Activated naive CD4-positive, alpha-beta T cell treated with anti-CD3 and anti-CD28 coated beads, Interleukin-2, amount 50 U/mL, for 16 hours (primary cell): ENCODE measurements around the gene CHMP4A.
A peak's percentile ranks its signal among the peaks of the same experiment; 100 is the strongest.

Source experiments
- DNase-seq: peaks from one replicate; pipeline ENCODE4 v3.0.0-alpha.2; 2020

The CHMP4A gene, protein sequence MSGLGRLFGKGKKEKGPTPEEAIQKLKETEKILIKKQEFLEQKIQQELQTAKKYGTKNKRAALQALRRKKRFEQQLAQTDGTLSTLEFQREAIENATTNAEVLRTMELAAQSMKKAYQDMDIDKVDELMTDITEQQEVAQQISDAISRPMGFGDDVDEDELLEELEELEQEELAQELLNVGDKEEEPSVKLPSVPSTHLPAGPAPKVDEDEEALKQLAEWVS

DNA sequence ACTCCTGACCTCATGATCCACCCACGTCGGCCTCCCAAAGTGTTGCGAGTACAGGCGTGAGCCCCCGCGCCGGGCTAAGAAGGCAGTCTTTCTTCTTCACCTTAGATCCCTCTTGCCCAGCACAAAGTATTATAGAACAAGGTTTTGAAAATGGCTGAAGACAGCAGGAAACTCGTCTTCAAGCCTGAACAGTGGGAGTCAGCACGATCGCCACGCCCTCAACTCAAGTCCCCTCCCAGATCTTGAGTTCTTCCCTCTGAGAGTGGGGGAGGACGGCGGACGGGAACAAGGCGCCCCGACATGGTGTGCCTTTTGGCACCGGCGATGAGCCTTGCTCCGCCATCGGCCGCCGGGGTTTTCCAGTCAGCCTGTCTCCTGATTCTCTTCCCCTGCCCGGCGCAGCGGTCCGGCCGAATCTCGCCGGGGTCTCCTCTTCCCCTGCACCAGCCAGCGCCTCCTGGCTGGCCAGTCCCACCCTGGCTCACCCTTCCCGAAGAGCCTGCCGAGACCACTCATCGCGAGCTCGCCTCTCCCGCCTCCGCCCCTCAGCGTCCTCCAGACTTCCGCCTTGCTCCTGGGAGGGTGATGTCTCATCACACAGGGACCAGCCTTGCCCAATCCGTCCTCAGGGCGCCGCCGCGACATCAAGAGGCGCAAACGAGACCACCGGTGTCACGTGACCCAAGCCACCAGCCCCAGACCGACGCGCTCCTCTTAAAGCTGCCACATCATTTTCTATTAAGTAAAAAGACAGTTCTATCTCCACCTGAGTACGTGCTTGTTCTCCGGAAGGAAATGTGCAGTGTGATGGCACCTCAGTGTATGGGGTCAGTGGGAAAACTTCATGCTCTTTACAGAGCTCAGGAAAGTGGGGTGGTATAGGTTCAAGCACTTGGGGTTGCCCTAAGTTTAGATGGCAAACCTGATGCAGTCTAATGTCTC is at the start of gene CHMP4A:
TSS of gene CHMP4A (minus strand) at position 565 of the 942 bp plus-strand sequence. CDS start at position 516, 49 bp downstream.
- peak; percentile 96 for DNase-seq

DNA sequence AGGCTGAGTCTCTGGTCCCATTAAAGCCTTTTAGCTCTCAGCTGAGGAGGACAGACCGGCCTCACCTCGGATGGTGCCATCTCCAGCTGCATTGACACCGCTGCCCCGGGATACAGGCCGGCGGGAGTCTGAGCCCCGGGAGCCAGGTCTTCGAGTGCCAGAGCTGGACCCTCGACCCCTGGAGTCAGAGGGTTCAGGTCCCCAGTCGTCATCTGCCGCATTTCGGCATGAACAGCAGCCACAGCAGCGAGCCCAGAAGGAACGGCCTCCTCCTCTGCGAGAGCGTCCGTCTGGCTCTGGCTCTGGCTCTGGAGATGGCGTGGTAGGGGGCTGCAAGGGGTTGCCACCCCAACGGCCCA is 48.7 kb upstream of the CHMP4A start:
- no peak for DNase-seq

DNA sequence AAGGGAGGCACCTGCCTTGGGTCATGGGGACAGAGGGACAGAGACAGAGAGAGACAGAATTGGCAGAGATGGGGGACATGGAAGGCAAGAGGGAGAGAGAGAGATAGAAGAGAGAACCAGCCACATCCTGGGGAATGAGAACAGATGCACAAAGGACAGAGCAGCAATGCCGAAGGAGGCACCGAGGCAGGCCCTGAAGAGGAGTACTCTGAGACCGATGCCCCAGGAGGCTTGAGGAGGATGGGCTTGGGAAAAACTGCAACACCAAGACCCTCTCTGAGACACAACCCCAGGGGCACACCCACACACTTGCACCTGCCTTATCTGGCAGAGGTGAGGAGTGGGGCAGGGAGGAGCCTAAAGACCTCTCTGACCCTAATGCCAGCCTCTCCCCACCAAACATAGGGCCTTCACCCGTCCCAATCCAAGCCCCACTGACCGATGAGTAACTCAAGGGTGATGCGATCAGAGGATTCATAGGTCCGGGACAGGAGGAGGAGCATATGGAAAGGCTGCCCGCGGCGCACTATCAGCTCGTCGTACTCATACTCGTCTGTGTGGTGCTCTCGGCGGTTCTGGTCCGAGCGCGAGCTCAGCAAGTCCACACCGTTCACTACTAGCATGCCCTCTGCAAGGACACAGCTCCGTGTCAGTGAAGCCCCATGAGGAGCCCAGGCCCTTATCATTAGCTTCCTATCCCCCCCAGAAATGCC is 48.1 kb upstream of the CHMP4A start:
- DNase-seq: no peak

DNA sequence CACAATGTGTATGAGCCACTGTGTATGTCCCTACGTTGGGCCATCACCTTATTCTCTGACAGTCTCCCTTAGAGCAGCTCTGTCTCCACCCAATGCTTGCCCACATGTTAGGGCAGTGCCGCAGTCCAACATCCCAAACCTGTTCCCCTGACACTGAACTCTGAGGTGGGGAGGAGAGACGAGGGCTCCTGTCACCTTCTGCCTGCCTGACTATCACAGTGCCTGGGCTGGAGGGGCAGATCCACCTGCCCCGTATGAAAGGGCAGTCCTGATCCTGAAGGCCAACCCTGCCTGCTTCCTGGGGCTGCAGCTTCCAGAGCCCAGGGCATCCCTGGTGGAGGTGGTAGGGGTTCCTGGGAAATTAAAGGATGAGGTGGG is 47.5 kb upstream of the CHMP4A start:
- no peak for DNase-seq

DNA sequence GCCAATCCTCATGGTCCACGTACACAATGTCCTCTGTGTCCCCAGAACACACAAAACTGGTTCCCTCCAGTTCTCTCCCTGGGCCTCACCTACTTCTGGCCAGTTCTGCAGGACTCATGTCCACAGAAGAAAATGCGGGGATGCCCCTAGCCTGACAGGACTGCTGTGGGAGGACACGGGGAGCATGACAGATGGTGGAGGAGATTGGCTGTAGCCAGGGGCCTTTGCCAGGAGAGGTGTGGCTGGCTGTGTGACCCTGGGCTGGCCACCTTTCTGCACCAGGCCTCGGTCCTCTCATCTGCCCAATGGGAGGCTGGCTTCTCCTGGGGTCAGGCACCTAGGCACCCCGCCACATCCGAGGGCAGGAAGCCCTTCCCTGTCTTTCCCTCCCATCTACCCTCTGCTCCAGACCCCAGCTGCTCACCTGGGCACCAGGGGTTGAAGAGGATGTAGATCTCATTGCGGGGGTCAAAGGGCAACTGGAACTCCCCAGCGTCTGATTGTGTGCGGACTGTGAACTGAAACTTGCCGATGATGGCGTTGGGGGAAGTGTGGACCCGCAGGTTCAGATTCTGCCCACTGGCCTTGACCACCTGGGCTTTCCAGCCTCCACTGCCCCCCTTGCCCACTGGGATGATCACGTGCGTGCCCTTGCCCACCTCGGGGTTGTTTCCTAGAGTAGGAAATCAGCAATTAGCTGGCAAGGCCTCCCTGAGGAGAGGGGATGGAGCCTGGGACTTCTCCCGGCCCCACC is 46.9 kb upstream of the CHMP4A start:
- no peak for DNase-seq

DNA sequence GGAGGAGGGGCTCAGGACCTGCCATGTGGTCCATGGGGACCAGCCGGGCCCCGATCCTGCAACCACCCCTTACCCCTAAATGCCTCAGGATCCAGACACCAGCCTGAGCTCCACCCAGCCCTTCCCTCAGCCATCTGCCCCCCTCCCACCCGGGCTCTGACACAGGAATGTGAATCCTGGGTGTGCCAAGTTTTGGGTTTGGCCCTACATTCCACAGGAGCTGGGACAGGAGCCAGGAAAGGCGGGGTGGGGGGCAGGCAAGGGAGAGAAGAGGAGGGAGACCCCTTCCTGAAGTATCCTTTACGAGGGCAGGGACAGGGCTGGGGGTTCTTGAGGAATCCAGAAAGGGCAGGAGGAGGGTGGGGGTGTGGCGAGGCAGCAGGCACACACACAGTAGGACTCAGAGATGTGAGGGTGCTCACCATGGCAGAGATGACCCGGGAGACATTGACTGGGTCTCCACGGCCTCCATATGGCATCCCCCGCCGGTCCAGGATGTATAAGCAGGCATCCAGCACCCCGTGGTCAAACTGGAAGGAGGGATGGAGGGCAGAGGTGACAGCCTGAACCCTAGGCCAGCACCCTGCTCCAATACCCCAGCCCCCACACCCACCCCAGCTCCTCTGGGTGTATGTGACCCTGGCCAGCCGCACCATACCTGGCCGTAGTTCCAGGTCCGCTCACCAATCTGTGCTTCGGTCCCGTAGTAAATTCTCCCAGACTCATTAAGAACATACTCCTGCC is 46.2 kb upstream of the CHMP4A start:
- no peak for DNase-seq

DNA sequence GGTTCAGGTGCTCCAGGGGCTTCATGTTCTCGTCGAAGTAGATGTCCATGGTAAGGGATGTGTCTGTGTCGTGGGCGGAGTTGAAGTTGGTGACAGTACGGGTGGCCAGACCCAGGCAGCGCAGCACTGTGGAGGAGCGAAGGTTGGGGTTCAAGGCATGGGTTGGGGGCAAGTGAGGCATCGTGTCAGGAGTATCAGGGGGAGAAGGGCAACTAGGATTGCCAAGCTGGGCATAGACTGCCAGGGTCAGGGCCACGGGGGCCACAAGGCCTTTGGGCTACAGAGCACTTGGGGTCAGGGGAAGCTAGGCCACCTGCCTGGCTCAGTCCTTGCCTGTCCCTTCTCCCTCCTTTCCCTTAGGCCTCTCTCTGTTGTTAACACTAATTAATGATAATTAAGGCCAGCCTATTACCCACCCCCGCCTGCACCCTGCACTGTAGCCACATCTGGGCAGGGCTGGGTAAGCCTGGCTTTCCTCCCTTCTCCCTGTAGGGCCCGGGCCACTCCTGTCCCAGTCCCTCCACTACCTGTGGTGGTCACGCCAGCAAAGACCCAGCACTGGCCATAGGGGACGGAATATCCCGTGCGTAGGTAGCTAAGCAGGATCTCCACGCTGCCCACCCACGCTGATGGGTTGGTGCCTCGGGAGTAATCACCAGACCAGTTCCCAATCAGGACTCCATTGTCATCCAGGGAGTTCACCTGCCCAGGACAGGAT is 45.4 kb upstream of the CHMP4A start:
- no peak for DNase-seq

DNA sequence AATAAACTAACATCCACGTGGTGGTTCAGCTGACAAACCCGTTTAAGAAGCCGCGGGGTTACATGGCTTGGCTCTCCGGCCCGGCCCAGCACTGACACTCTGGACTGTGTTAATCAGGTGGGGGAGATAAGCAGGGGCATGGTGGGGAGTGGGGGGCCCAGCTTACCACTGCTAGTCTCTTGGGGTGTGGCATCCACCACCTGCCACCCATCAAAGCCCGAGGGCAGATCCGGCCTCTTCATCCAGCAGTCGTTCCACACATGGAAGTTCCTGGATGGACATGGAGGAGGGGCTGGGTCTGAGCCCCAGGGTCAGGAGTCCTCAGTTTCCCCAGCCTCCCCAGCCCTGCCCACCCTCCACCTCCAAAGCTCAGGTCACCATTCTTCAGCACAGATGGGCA is 44.8 kb upstream of the CHMP4A start:
- no peak for DNase-seq

DNA sequence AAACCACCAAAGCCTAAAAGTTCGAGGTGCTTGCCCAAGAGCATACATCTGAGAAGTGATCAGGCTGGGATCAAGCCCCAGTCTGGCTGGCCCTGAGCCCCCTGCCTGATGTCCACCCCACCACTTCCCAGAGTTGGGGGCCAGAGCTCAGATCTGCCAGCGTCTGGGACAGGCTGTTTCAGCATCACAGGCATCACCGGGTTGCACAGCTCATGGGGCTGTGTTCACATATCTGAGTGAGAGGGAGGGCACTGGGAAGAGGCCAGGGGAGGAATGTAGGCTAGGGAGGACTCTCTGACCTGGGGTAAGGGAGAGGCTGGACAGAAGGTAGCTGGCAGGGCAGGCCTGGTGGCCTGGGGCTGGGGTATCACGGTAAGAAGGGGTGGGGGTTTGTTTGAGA is 43.7 kb upstream of the CHMP4A start:
- DNase-seq: no peak

DNA sequence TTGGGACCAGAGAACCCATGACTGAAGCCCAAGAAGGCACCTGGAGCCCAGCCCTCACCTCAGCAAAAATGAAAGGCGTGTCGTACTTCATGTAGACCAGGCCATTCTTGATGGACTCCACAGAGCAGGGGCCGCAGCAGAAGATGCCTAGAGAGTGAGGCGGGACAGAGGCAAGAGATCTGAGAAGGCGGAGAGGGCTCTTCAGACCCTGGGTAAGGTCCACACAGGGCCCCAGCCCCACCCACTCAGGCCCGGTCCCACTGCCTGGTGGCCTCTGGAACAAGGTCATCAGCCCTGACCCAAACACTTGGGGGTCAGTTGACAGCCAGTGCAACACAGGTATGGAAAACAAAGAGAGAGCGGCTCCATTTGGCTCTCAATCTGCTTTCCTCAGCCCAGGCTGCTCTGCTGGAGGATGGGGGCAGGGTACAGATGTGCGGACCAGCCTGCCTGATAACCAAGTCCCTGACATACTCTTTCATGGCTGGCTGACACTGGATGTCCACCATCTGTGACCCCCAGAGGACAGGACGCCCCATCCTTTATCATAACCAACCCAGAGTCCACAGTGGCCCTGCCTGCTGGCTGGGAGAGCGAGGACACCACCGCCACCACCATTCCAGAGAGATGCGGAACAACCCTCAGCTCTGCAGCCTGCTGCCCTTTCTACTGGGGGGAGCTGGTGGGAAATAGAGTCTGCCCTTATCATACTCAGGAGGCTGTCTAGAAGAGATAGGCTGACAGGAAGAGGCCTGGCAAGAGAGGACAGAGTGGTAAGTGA is 42.8 kb upstream of the CHMP4A start:
- DNase-seq: no peak

DNA sequence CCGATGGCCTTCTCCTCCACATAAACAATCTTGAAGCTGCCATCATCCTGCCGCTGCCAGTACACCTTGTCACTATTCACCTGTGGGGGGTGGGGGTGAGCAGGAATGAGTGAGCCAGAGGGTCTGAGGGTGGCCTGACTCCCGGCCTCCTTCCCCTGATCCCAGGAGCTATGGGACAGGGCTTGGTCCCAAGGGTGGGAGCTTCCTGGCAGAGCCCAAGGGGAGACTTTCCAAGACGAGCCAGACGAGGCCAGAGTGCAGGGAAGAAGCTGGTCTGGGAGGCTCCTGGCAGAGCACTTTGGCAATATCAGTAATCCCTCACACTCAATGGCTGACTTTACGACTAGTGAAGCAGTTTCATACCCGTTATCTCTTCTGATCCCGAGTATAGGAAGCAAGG is 42.1 kb upstream of the CHMP4A start:
- no peak for DNase-seq

DNA sequence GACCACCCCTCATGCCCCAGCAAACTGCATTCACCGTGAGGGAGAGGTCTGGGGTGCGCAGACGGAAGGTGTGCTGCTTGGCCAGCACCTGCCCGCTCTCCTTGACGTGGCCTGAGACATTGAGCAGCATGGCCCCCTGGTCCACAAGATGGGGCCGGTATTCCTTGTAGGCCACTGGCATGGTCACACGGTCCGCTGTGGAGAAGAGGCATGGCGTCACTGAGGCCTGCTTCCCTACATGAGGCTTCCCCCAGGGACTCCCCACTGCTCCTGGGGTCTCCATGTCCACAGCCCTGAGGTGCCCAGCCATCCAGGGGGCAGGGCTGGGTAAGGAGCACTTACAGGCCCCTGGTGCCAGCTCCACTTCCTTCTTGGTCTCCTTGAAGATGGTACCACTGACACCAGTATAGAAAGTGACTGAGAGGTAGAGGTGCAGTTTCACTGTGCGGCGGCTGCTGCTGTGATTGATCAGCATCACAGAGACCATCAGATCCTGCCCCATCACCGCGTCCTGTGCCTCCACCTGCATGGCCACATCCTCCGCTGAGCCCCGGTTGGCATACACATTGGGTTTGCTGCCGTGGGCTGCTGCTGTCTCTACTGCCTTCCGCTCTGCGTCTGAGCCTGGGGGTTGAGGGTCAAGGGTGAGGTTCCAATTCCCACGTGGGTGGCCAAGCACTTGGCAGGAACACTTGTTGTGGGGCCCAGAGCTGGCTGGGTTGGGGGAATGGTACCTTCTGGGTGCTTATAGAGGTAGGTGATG is 41.5 kb upstream of the CHMP4A start:
- DNase-seq: no peak

DNA sequence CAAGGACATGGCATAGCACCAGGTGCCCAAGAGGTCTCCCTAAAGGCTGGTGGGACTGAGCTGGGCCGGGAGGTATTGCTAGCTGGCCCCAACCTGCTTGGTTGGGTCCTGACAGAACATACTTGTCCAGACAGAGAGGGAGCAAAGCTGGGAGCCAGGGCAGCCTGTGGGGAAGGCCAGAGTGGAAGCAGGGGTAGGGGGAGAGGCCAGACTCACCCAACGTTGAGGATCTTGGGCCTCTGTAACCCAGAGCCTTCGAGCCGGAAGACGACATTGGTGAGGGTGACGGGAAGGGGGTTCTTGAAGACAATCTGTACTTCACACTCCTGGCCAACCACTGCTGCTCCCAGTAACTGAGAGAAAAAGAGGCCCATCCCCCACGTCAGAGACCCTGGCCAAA is 40.6 kb upstream of the CHMP4A start:
- no peak for DNase-seq

DNA sequence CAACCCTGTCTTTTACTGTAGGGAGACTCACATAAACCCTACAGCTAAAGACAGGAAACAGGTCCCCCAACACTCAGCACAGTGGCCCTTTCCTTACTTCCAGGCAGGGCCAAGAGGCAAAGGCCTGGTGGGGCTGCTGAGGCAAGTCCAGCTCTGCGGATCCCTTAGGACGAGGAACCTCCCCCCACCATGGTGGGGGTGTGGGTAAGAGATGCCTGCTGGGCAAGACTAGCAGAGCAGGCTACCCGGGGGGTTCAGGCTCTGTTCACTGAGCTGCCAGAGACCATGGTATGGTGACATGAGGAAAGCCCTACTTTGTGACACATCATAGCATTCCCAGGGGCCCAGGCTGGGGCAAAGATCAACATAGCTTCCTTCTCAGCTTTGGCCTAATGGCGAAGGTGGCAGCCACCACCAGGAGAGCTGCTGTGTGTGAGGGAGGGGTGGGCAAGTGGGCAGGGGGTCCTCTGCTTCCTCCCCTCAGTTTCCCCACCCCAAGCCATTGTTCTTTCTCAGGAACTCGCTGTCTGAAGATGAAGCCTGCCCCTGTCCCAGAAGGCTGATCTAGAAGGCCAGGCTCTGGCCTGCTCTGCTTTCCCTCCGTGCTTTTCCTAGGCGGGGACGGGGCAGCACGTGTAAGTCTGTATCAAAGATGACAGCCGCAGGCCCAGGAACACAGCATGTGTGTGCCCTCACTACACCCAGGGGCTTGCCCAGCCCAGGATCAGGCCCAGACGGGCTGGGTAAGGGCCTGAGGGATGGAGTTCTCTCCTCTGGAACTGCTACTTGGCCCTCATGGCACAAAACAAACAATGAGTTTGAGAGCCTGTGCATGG is 39.2 kb upstream of the CHMP4A start:
- DNase-seq: no peak

DNA sequence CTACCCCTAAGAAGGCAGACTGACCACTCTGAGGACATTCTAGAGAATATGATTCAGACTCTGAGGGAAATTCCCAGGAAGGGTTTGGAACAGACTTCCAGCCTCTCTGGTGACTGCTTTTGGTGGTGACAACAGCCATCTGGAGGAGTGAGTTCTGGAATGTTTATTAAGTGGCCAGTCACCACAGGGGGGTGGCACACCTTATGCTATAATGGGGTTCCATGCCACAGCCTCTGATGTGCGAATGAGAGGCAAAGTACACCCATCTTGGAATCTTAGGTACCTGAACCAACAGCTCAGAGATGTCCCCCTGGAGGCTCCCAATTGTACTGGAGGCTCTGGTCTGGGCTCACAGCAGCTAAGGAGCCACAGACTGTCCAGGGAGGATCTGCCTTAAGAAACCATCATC is 38.6 kb upstream of the CHMP4A start:
- DNase-seq: no peak

DNA sequence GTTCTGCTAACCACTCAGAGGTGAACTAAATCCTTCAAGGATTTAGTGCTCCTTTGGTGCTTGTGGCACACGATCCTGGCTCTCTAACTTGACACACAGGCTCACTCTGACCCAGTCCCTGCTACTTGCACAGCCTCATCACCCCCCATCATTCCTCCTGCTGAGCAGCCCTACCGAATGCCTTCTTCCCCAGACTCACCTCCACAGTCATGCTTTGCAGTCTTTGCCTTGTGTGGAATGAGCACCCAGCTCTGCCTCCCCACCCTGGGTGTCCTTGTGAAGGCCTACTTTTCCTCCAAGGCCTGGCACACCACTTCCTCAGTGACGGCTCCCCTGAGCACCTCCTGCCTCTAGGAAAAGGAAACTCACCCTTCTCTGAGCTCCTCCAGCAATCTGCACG is 37.1 kb upstream of the CHMP4A start:
- no peak for DNase-seq

DNA sequence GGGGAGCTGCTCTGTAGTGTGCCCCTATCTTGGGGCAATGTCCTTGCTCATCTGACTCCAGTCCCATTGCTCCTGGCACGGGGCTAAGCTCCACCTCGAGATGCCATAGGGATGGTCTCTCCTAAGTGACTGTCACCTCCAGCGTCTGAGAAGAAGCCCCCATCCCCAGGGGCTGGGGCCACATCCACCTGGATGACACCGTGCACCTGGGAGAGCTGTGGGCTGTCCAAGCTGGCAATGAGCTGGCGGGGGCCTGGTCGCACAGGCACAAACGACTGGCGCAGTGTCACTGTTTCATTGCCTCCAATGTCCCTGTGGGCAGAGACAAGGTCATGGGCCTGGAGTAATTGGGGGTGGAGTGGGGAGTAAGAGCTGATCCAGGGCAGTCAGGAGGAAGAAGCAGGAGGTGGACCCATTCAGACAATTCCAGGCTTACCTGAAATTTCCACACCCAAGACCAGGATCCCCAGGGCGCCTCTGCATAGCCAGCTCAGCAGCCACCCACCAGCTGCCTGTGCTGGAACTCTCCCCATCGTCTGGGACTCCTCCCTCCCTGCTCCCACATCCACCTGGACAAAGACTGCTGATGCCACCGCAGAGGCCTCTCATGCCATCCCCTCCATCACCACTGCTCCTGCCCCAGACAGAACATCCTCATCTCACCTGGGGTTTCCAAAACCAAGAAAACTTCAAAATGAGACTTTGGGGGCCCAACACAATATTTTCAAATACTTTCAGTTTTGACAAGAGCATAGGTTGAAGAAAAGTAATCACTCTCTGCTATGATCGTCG is 36.1 kb upstream of the CHMP4A start:
- no peak for DNase-seq

DNA sequence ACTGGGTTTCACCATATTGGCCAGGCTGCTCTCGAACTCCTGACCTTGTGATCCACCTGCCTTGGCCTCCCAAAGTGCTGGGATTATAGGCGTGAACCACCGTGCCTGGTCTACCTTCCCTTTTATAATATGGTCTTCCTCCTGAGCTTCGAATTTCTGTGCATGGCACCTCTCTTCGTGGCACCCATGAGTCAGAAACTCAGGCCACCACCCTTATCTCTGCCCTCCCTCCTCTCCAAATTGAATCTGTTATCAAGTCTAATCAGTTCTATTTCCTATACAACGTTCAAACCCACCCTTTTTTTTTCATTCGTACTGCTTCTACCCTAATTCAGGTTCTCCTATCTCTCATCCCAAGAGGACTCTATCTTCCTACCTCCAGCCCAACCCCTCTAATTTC is 34.1 kb upstream of the CHMP4A start:
- no peak for DNase-seq
